Measurements from ENCODE around the gene USP36.
"Not testable (repeated sequence)": the region's sequence is repeated elsewhere in the genome, so short reads cannot be mapped to it uniquely, and the experiment has no call there.

The USP36 gene

DNA sequence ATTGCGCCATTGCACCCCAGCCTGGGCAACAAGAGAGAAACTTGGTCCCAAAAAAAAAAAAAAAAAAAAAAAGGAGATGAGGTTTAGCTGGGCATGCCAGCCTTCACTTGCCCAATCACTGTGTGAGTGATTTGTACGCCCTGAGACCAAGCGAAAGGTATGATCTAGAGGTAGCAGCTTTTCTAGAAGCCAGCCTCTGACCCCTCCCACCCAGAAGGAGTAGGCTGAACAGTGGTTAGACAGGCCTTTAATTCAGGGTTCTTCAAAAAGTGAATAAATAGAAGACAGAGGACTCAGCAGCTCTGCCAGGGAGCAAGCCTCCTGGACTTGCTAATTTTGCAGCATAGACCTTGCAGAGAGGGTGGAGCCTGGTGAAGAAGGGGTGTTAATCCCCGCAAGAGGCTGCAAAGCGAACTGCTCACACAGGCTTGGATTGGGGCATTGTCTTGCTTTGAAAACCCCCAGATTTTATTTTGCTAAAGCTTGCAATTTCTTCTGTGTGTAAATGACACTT is 51.4 kb downstream of the USP36 start:
- no peak for DNase-seq

GRCh38 chr17:78788451-78788850 is 52.2 kb downstream of the USP36 start:
- DNase-seq: no peak

DNA sequence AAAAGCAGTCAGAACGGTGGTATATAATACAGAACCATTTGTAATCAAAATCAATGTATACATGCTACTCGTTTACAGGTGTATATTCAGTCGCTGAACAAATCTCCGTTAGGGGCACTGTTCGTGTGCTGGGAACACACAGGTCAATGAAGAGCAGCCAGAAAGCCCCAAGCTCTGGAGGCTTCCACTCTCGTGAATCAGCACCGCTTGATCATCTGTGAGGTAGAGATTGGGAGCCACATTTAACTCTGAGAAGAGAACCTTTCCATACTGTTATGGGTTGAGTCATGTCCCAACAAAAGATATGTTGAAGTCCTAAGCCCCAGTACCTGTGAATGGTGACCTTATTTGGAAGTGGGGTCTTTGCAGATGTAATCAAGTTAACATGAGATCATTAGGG is 53.2 kb downstream of the USP36 start:
- DNase-seq: no peak

GRCh38 chr17:78785663-78786057 is 55.0 kb downstream of the USP36 start:
- no peak for DNase-seq

GRCh38 chr17:78785011-78785662 is 55.5 kb downstream of the USP36 start:
- DNase-seq: peak; percentile 32

DNA sequence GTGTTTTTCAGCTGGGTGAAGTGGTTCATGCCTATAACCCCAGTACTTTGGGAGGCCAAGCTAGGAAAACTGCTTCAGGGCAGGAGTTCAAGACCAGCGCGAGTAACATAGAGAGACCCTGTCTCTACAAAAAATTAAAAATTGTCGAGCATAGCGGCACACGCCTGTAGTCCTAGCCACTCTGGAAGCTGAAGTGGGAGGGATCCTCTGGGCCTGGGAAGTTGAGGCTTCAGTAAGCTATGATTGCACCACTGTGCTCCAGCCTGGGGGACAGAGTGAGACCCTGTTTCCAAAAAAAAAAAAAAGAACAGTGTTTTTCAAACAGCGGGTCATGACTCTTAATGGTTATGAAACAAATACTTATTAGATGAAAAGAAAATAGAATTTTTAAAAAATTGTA is 56.3 kb downstream of the USP36 start:
- DNase-seq: no peak

DNA sequence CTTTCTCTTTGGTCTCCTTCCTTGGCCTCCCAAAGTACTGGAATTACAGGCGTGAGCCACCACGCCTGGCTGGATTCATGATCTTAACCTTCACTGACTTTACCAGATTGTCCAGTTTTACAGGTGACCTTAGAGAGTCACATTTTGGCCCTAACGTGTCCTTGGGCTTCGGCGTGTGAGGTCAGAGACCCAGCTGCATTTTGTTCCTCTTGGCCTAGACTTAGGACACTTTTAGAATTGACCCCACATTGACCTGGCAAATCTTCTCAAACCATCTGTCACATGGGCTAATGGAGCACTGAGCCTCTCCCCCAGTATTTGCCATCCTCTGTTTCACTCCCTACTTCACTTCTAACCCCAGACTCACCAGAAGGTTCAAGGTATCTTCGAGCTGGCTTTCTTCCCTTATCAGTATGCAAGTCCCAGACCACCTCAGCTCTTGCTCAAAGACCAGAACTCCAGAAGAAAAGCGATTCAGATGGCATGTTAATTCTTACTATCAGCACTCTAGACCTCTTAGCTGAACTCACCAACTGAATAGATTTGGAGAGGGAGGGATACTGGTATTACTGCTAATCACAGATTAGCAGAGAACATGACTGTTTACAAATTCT is 56.8 kb downstream of the USP36 start:
- no peak for DNase-seq

GRCh38 chr17:78781893-78782304 is 58.7 kb downstream of the USP36 start, which contains the start of gene CYTH1:
Gene CYTH1 (minus strand): TSS chr17:78782273. CDS start chr17:78782223, 50 bp downstream.
- no peak for DNase-seq

- DNase-seq: peak; percentile 59
Measured at GRCh38 chr17:78781104-78781892, 59.3 kb downstream of the USP36 start.

DNA sequence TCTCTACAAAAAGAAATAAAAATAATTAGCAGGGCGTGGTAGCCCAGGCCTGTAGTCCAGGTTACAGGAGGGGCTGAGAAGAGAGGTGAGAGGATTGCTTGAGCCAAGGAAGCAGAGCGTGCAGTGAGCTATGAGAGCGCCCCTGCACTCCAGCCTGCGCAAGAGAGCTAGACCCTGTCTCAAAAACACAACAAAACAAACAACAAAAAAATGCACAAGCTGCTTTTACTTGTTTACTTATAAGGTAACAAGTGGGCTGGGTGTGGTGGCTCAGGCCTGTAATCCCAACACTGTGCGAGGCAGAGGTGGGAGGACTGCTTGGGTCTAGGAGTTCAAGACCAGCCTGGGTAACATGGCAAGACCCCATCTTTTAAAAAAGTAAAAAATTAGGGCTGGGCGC is 60.3 kb downstream of the USP36 start:
- DNase-seq: peak; percentile 36

GRCh38 chr17:78779850-78780249 is 60.8 kb downstream of the USP36 start:
- DNase-seq: peak; percentile 74

- not testable (repeated sequence) for DNase-seq
Measured at GRCh38 chr17:78779286-78779651, 61.3 kb downstream of the USP36 start.

DNA sequence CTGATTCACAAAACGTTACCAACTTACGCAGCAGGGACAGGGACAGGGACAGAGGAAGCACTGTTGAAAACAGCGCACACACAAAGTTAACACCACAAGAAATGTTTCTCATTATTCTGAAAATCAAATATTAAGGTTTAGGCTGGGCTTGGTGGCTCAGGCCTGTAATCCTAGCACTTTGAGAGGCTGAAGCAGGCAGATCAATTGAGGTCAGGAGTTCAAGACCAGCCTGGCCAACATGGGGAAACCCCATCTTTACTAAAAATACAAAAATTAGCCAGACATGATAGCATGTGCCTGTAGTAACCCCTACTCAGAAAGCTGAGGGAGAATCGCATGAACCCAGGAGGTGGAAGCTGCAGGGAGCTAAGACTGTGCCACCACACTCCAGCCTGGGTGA is 62.7 kb downstream of the USP36 start:
- peak; percentile 46 for DNase-seq

GRCh38 chr17:78774956-78775571 is 65.5 kb downstream of the USP36 start:
- peak; percentile 69 for DNase-seq

GRCh38 chr17:78774453-78774852 is 66.2 kb downstream of the USP36 start:
- peak; percentile 45 for DNase-seq

- no peak for DNase-seq
Measured at GRCh38 chr17:78771758-78772382, 68.7 kb downstream of the USP36 start.

- peak; percentile 44 for DNase-seq
Measured at GRCh38 chr17:78769196-78769773, 71.3 kb downstream of the USP36 start.

DNA sequence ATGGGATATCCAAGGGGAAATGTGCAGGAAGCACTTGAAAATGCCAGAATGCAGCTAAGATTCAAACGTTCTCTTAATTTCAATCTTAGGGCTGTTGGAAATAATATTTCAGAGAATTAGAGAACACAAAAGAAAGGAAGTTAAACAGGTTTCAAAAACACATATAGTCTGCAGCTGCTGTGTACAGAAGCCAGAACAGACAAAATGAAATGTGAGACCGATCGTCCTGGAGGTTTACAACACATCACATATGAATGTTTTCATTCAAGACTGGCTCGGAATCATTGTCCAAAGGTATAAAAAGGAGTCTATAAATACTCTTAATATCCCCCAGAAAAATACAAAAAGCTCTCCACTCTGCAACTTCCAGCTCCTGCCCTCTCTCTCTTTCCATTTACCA is 72.8 kb downstream of the USP36 start:
- DNase-seq: no peak

DNA sequence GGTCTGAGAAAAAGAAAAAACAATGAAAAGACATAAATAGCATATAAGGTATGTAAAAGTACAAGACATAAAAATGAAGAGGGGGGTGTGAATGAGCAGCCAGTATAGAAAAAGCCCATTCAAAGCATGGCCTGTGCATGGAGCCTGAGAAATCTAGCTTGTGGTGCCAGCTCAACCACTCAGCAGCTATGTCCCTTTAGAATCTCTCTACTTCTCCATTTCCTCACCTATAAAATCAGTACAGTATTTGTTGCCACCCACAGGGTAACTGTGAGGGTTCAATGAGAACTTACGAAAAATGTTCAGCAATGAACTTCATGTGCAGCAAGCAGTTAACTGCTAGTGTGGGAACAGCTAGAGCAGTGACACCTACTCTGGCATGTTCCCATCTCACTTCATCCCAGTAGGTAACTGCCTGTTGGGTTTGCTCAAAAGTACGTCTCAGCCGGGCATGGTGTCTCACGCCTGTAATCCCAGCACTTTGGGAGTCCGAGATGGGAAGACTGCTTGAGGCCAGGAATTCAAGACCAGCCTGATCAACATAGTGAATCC is 73.8 kb downstream of the USP36 start:
- no peak for DNase-seq

GRCh38 chr17:78766225-78766624 is 74.4 kb downstream of the USP36 start:
- no peak for DNase-seq

GRCh38 chr17:78765821-78766220 is 74.8 kb downstream of the USP36 start:
- no peak for DNase-seq

GRCh38 chr17:78764871-78765270 is 75.7 kb downstream of the USP36 start:
- no peak for DNase-seq

Data from CD4-positive, alpha-beta T cell treated with Interleukin-17A for 4 hours (primary cell).